Panc1 (cell line): Measurements from ENCODE around the gene PGA4. TPM values are rescaled to one million over a fixed set of nuclear protein-coding genes. Genes with fewer than 3 reads are reported as not detected.

Source experiments
- total RNA-seq: library from RNA; stranded (reverse); gene quantifications from one replicate; pipeline ENCODE4 v1.2.1, GENCODE V29; 2021; ENCODE audit not compliant: unreplicated experiment

PGA4 gene
- total RNA-seq, 1 experiment from 2014 or later = not detected

Other genes starting within 250 kb of the PGA4 start
- 0.28 TPM for gene CD5, start 119.9 kb upstream of the PGA4 start, total RNA-seq
- 24.0 TPM for gene VPS37C, start 60.9 kb upstream of the PGA4 start, total RNA-seq
- gene PGA3, start 18.8 kb upstream of the PGA4 start, total RNA-seq = not detected
- gene PGA5, start 18.8 kb downstream of the PGA4 start, total RNA-seq = not detected
- gene VWCE, start 73.0 kb downstream of the PGA4 start, total RNA-seq = 0.51 TPM
- 217 TPM for gene DDB1, start 110.8 kb downstream of the PGA4 start, total RNA-seq
- gene TKFC, start 110.9 kb downstream of the PGA4 start, total RNA-seq = 79.6 TPM
- 80.3 TPM for gene CYB561A3, start 139.5 kb downstream of the PGA4 start, total RNA-seq
- gene TMEM138, start 140.0 kb downstream of the PGA4 start, total RNA-seq = 86.6 TPM
- gene TMEM216, start 170.2 kb downstream of the PGA4 start, total RNA-seq = 11.7 TPM
- gene CPSF7, start 207.6 kb downstream of the PGA4 start, total RNA-seq = 96.1 TPM
- gene SDHAF2, start 207.8 kb downstream of the PGA4 start, total RNA-seq = 43.2 TPM